Measurements from ENCODE around the gene NME9.

Gene NME9

DNA sequence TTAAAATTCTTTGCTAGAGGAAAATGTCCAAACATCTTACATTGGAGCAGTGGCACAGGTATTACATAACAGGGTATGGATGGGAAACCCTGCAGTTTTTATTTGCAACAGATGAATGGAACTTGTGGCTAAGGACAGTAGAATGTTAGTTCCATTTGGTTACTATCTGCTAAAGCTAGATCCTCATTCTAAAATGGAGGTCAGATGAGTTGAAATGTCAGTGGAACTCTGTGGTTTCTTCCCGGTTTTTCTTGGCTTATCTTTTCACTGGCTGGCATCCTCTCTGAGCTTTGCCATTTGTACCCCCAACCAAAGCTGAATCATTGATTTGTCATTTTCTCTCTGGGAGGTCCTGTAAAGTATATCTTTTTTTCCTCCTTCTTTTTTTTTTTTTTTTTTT lies 73.6 kb downstream of the NME9 start:
- no peak overlapping the region for H3K27ac ChIP-seq (replicated peaks)
- H3K27me3 ChIP-seq (ENCODE audit: insufficient read depth, poor library complexity, severe bottlenecking), result no peaks in the 10 kb centered on the region
- TF ChIP-seq GABPA (IDR thresholded peaks at IDR 0.05; ENCODE audit: low read depth), result no peak
- no peak for TF ChIP-seq POLR2AphosphoS5 (IDR thresholded peaks at IDR 0.05; ENCODE audit: low read depth)
- TF ChIP-seq, protein P1, sequence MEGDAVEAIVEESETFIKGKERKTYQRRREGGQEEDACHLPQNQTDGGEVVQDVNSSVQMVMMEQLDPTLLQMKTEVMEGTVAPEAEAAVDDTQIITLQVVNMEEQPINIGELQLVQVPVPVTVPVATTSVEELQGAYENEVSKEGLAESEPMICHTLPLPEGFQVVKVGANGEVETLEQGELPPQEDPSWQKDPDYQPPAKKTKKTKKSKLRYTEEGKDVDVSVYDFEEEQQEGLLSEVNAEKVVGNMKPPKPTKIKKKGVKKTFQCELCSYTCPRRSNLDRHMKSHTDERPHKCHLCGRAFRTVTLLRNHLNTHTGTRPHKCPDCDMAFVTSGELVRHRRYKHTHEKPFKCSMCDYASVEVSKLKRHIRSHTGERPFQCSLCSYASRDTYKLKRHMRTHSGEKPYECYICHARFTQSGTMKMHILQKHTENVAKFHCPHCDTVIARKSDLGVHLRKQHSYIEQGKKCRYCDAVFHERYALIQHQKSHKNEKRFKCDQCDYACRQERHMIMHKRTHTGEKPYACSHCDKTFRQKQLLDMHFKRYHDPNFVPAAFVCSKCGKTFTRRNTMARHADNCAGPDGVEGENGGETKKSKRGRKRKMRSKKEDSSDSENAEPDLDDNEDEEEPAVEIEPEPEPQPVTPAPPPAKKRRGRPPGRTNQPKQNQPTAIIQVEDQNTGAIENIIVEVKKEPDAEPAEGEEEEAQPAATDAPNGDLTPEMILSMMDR (IDR thresholded peaks at IDR 0.05; ENCODE audit: insufficient read depth, low read length), result no peak
- no peak for TF ChIP-seq SPI1 (IDR thresholded peaks at IDR 0.05; ENCODE audit: borderline replicate concordance, low read depth)
- TF ChIP-seq, protein P2, sequence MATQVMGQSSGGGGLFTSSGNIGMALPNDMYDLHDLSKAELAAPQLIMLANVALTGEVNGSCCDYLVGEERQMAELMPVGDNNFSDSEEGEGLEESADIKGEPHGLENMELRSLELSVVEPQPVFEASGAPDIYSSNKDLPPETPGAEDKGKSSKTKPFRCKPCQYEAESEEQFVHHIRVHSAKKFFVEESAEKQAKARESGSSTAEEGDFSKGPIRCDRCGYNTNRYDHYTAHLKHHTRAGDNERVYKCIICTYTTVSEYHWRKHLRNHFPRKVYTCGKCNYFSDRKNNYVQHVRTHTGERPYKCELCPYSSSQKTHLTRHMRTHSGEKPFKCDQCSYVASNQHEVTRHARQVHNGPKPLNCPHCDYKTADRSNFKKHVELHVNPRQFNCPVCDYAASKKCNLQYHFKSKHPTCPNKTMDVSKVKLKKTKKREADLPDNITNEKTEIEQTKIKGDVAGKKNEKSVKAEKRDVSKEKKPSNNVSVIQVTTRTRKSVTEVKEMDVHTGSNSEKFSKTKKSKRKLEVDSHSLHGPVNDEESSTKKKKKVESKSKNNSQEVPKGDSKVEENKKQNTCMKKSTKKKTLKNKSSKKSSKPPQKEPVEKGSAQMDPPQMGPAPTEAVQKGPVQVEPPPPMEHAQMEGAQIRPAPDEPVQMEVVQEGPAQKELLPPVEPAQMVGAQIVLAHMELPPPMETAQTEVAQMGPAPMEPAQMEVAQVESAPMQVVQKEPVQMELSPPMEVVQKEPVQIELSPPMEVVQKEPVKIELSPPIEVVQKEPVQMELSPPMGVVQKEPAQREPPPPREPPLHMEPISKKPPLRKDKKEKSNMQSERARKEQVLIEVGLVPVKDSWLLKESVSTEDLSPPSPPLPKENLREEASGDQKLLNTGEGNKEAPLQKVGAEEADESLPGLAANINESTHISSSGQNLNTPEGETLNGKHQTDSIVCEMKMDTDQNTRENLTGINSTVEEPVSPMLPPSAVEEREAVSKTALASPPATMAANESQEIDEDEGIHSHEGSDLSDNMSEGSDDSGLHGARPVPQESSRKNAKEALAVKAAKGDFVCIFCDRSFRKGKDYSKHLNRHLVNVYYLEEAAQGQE (IDR thresholded peaks at IDR 0.05; ENCODE audit: insufficient replicate concordance, low read depth), result no peak
- no peak overlapping the region for H3K4me3 ChIP-seq (replicated peaks; ENCODE audit: insufficient read depth, low read length)
- no peak for DNase-seq (ENCODE audit: low read depth in 1 of 2, low spot score in 1 of 2)

GRCh38 chr3:138254216-138254615 lies 75.4 kb downstream of the NME9 start:
- Histone ChIP-seq H3K4me3 (replicated peaks; ENCODE audit: insufficient read depth, low read length) (no peak overlapping the region), H3K27me3 (ENCODE audit: insufficient read depth, poor library complexity, severe bottlenecking) (no peaks in the 10 kb centered on the region), H3K27ac (replicated peaks) (no peak overlapping the region)
- TF ChIP-seq, protein P2 (IDR thresholded peaks at IDR 0.05; ENCODE audit: insufficient replicate concordance, low read depth), result no peak
- TF ChIP-seq POLR2AphosphoS5 (IDR thresholded peaks at IDR 0.05; ENCODE audit: low read depth) (no peak), SPI1 (IDR thresholded peaks at IDR 0.05; ENCODE audit: borderline replicate concordance, low read depth) (no peak), GABPA (IDR thresholded peaks at IDR 0.05; ENCODE audit: low read depth) (no peak)
- TF ChIP-seq, protein P1 (IDR thresholded peaks at IDR 0.05; ENCODE audit: insufficient read depth, low read length), result no peak
- no peak for DNase-seq (ENCODE audit: low read depth in 1 of 2, low spot score in 1 of 2)

DNA sequence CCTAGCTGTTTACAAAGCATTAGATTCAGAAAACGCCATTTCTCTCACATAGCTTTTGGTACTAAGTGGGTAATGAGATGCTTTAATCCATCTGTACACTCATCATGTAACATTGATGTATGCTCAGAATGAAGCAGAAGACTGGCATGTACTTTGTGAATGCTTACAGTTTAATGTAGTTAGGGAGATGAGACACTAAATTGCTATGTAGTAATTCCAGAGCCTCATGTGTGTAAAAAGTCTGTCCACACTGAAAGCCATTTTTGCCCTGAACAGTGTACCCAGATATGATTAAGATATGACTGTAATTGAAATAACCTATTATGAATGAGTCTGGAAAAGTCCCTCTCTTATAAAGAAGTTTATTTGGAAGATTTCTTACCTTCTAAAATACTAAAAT lies 76.0 kb downstream of the NME9 start:
- no peak overlapping the region for H3K27ac ChIP-seq (replicated peaks)
- H3K4me3 ChIP-seq (replicated peaks; ENCODE audit: insufficient read depth, low read length), result no peak overlapping the region
- no peaks in the 10 kb centered on the region for H3K27me3 ChIP-seq (ENCODE audit: insufficient read depth, poor library complexity, severe bottlenecking)
- DNase-seq (ENCODE audit: low read depth in 1 of 2, low spot score in 1 of 2), result no peak
- TF ChIP-seq SPI1 (IDR thresholded peaks at IDR 0.05; ENCODE audit: borderline replicate concordance, low read depth) (no peak), GABPA (IDR thresholded peaks at IDR 0.05; ENCODE audit: low read depth) (no peak)
- TF ChIP-seq, protein P1 (IDR thresholded peaks at IDR 0.05; ENCODE audit: insufficient read depth, low read length), result no peak
- TF ChIP-seq, protein P2 (IDR thresholded peaks at IDR 0.05; ENCODE audit: insufficient replicate concordance, low read depth), result no peak

Data from HL-60 (cell line).